ENCODE measurements around the gene PRG3.

PRG3 gene

DNA sequence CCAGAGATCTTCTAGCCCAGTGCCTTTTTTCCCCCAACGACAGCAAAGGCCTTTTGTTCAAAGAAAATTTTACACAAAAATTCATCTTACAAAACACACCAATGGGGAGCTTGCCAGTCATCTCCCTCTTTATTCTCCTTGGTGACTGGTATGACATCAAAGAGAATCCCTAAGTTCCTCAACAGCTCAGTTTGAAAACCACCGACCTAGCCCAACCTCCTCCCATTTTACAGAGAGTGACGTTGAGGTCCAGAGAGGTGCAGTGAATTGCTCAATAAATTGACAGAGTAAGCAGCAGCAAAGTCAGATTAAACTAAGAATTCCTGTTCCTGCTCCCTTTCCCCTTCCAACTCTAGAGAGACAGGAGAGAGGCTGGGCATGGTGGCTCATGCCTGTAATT lies 38.2 kb upstream of the PRG3 start:
- Histone ChIP-seq H3K9me3 (ENCODE audit: low read length) (no peaks in the 10 kb centered on the region), H3K36me3 (ENCODE audit: insufficient read depth, low read length) (peaks cover 20% of the 10 kb centered on the region), H3K4me1 (ENCODE audit: insufficient read depth, low read length) (no peaks in the 10 kb centered on the region), H3K27me3 (ENCODE audit: insufficient read depth, low read length) (no peaks in the 10 kb centered on the region), H3K4me3 (ENCODE audit: low read length) (no peak overlapping the region), H2AFZ (ENCODE audit: low read depth, low read length) (no peak overlapping the region)

DNA sequence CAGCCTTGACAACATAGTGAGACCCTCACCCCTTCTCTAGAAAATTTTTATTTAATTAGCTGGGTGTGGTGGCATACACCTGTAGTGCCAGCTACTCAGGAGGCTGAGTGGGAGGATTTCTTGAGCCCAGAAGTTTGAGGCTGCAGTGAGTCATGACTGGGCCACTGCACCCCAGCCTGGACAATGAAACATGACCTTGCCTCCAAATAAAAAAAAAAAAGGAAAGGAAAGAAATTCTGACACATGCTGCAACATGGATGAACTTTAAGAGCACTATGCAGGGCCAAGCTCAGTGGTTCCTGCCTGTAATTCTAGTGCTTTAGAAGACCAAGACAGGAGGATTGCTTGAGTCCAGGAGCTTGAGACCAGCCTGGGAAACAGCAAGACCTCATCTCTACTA lies 37.2 kb upstream of the PRG3 start:
- Histone ChIP-seq H3K27me3 (ENCODE audit: insufficient read depth, low read length) (no peaks in the 10 kb centered on the region), H3K9me3 (ENCODE audit: low read length) (no peaks in the 10 kb centered on the region), H2AFZ (ENCODE audit: low read depth, low read length) (no peak overlapping the region), H3K4me1 (ENCODE audit: insufficient read depth, low read length) (no peaks in the 10 kb centered on the region), H3K36me3 (ENCODE audit: insufficient read depth, low read length) (peaks cover 20% of the 10 kb centered on the region), H3K4me3 (ENCODE audit: low read length) (no peak overlapping the region)

DNA sequence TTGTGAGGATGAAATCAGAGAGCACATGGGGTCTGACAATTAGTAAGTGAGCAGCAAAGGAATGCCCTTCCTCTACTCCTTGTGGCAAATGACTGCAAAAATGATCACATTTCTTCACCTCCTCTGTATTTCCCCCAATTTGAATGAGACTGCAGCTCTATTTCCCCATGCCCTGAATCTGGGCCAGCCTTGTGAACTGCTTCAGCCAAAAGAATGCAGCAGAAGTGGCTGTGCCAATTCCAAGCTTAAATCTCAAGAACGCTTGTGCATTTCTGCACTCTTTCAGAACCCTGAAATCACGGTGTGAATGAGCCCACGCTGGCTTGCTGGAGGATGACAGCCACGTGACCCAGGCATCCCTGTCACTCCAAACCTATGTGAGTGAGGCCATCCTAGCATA lies 36.1 kb upstream of the PRG3 start:
- Histone ChIP-seq H3K4me1 (ENCODE audit: insufficient read depth, low read length) (no peaks in the 10 kb centered on the region), H3K4me3 (ENCODE audit: low read length) (no peak overlapping the region), H3K9me3 (ENCODE audit: low read length) (no peaks in the 10 kb centered on the region), H3K36me3 (ENCODE audit: insufficient read depth, low read length) (peaks cover 20% of the 10 kb centered on the region), H2AFZ (ENCODE audit: low read depth, low read length) (no peak overlapping the region), H3K27me3 (ENCODE audit: insufficient read depth, low read length) (no peaks in the 10 kb centered on the region)

DNA sequence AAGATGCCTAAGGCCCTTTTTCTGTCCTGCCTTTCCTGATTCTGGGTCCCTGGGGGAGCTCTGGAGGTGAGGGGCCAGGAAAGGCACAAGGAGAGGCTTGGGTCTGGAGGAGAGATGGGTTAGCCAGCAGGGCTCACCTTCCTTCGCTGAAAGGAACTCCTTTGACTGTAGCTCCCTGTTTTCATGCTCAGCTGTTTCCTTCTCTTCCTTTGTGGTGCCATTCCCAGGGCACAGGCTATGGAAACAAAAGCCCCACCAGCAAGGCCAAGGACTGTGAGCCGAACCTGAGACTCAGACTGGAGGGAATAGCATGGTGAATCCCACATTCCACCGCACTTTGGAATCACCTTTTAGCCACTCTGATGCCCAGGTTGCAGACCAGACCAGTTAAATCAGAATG lies 35.5 kb upstream of the PRG3 start:
- H3K4me3 ChIP-seq (ENCODE audit: low read length): no peak overlapping the region
- H2AFZ ChIP-seq (ENCODE audit: low read depth, low read length): no peak overlapping the region
- no peaks in the 10 kb centered on the region for H3K9me3 ChIP-seq (ENCODE audit: low read length)
- peaks cover 20% of the 10 kb centered on the region for H3K36me3 ChIP-seq (ENCODE audit: insufficient read depth, low read length)
- H3K4me1 ChIP-seq (ENCODE audit: insufficient read depth, low read length): no peaks in the 10 kb centered on the region
- H3K27me3 ChIP-seq (ENCODE audit: insufficient read depth, low read length): no peaks in the 10 kb centered on the region

DNA sequence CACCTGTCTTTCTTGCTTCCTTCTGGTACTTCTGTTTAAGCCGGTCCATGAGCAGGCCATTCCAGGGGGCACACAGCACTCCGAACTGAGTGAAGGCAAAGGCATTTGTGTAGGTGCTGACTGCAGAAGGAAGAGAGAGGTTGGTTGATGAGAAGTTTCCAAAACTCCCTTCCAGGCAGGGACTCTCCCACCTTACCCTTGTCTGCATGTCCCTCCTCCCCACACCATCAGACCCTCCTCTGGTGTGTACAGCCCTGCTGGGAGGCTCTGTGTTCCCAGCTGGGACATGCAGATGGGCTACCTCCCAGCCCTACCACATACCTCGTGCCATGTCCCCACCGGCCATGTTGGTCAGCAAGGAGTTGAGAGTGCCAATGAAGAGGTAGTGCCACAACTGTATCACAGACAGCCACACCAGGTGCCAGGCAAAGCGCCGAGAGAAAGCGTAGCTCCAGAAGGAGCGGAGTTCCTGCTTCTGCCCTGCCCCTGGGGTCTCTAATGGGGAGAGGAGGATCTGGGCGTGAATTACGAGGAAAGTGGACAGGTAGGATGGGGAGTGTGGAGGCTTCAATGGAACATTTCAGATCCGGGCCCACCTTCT lies 33.8 kb upstream of the PRG3 start:
- H2AFZ ChIP-seq (ENCODE audit: low read depth, low read length): no peak overlapping the region
- peaks cover 20% of the 10 kb centered on the region for H3K36me3 ChIP-seq (ENCODE audit: insufficient read depth, low read length)
- H3K4me1 ChIP-seq (ENCODE audit: insufficient read depth, low read length): no peaks in the 10 kb centered on the region
- no peak overlapping the region for H3K4me3 ChIP-seq (ENCODE audit: low read length)
- H3K9me3 ChIP-seq (ENCODE audit: low read length): no peaks in the 10 kb centered on the region
- H3K27me3 ChIP-seq (ENCODE audit: insufficient read depth, low read length): no peaks in the 10 kb centered on the region

DNA sequence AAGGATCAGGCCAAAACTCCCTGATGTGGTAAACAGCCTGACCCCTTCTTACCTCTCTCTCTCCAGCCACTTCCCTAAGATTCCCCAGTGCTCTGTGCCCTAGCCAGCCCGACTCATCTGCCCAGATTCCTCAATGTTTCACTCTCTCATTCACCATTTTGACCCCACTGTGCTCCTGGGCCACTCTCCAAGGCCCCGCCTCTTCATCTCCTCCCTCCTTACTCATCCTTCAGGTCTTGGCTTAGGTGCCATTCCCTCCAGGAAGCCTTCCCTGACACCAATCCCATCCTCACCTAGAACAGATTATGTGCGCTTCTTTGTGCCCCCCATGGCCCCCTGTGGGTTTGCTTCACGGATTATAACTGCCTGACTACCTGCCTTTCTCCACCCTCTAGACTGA lies 32.7 kb upstream of the PRG3 start:
- Histone ChIP-seq H3K36me3 (ENCODE audit: insufficient read depth, low read length) (peaks cover 27% of the 10 kb centered on the region), H3K27me3 (ENCODE audit: insufficient read depth, low read length) (no peaks in the 10 kb centered on the region), H3K9me3 (ENCODE audit: low read length) (no peaks in the 10 kb centered on the region), H2AFZ (ENCODE audit: low read depth, low read length) (no peak overlapping the region), H3K4me3 (ENCODE audit: low read length) (no peak overlapping the region), H3K4me1 (ENCODE audit: insufficient read depth, low read length) (no peaks in the 10 kb centered on the region)

DNA sequence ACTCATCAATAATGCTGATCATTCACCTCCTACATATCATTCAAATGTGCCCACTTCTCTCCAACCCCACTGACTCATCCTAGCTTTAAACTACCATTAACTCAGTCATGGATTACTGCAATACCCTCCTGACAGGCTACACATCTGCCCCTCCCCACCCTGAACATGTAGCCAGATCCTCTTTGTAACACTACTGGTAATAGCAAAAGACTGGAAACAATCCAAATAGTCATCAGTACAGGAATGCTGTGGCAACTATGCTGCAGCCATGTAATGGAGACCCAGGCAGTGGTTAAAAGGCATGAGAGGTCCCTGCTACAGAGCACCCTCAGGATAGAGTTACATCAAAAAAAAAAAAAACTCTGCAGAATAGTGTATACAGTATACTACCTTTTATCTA lies 29.3 kb upstream of the PRG3 start:
- H3K4me1 ChIP-seq (ENCODE audit: insufficient read depth, low read length): no peaks in the 10 kb centered on the region
- H3K9me3 ChIP-seq (ENCODE audit: low read length): no peaks in the 10 kb centered on the region
- no peaks in the 10 kb centered on the region for H3K27me3 ChIP-seq (ENCODE audit: insufficient read depth, low read length)
- peaks cover 23% of the 10 kb centered on the region for H3K36me3 ChIP-seq (ENCODE audit: insufficient read depth, low read length)
- no peak overlapping the region for H3K4me3 ChIP-seq (ENCODE audit: low read length)
- no peak overlapping the region for H2AFZ ChIP-seq (ENCODE audit: low read depth, low read length)

DNA sequence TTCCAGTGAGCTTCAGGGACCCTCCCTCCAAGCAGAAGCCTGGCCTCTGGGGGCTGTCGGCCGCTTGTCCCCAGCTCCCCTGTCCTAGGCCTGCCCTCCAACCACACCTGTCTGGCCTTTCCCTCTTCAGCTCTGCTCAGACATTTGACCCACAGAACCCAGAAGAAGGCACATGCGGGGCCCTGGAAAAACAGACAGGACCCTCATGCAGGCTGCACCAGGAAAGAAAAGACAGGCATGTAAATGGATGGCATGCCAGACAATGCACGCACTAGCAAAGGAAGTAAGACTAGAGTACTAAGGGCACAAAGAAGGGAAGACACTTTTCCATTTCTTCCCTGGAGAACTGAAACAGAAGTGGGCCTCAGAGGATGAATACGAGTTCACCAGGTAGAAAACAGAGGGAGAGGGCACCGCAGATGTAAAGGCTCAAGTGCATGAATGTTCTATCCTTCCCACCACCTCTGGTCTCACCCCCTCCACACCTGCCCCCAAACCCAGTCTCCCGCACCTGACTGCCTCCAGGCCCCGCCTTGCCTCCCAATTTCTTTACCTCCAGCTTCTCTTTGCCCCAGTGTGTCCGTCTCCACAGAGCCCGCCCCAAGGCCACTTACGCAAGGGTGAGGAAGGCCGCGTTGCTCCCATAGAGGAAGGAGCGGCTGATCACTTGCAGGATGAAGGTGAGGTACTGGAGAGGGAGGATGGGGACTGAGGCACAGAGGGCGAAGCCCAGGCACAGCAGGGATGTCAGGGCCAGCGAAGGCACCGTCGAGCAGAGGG lies 28.6 kb upstream of the PRG3 start:
- Histone ChIP-seq H3K27me3 (ENCODE audit: insufficient read depth, low read length) (no peaks in the 10 kb centered on the region), H3K36me3 (ENCODE audit: insufficient read depth, low read length) (peaks cover 16% of the 10 kb centered on the region), H3K4me3 (ENCODE audit: low read length) (no peak overlapping the region), H3K9me3 (ENCODE audit: low read length) (no peaks in the 10 kb centered on the region), H2AFZ (ENCODE audit: low read depth, low read length) (no peak overlapping the region), H3K4me1 (ENCODE audit: insufficient read depth, low read length) (no peaks in the 10 kb centered on the region)

DNA sequence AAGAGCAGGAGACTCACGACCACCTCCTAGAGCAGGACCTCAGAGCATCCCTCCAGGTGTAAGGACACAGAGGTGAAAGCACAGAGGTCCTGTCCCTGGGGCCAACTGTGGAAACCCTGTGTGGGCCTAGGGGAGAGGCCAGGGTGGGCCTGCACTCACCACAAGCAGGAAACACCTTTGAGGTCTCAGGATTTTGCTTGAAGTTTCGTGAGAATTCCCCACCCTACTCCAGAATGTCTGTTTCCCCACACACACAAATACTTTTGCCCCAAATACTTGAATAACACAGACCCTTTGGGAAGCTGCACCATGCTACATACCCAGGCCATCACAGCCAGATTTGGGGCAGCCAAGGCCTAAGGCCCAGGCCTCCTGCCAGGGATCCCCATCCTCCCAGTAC lies 27.8 kb upstream of the PRG3 start:
- H3K27me3 ChIP-seq (ENCODE audit: insufficient read depth, low read length): no peaks in the 10 kb centered on the region
- H3K36me3 ChIP-seq (ENCODE audit: insufficient read depth, low read length): peaks cover 15% of the 10 kb centered on the region
- H3K9me3 ChIP-seq (ENCODE audit: low read length): no peaks in the 10 kb centered on the region
- no peaks in the 10 kb centered on the region for H3K4me1 ChIP-seq (ENCODE audit: insufficient read depth, low read length)
- H2AFZ ChIP-seq (ENCODE audit: low read depth, low read length): no peak overlapping the region
- H3K4me3 ChIP-seq (ENCODE audit: low read length): no peak overlapping the region

DNA sequence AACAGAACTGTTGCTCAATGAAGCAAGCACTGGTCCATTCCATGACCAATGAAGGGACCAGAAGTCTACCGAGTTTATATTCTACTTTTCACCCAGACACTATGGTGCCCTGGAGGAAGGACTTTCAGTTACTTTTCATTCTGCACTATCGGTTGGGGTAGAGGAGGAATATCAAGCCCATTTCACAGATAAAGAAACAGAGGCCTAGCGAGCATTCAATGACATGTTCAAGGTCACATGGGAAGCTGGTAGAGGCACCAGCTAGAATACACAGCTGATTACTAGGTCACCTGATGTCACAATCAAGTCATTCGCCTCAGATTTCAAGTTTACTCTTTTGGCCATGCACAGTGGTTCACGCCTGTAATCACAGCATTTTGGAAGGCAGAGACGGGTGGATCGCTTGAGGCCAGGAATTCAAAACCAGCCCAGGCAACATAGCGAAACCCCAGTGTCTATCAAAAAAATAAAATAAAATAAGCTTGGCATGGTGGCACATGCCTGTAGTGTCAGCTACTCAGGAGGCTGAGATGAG lies 27.1 kb upstream of the PRG3 start:
- no peaks in the 10 kb centered on the region for H3K9me3 ChIP-seq (ENCODE audit: low read length)
- peaks cover 15% of the 10 kb centered on the region for H3K36me3 ChIP-seq (ENCODE audit: insufficient read depth, low read length)
- no peaks in the 10 kb centered on the region for H3K4me1 ChIP-seq (ENCODE audit: insufficient read depth, low read length)
- no peak overlapping the region for H2AFZ ChIP-seq (ENCODE audit: low read depth, low read length)
- no peak overlapping the region for H3K4me3 ChIP-seq (ENCODE audit: low read length)
- H3K27me3 ChIP-seq (ENCODE audit: insufficient read depth, low read length): no peaks in the 10 kb centered on the region

DNA sequence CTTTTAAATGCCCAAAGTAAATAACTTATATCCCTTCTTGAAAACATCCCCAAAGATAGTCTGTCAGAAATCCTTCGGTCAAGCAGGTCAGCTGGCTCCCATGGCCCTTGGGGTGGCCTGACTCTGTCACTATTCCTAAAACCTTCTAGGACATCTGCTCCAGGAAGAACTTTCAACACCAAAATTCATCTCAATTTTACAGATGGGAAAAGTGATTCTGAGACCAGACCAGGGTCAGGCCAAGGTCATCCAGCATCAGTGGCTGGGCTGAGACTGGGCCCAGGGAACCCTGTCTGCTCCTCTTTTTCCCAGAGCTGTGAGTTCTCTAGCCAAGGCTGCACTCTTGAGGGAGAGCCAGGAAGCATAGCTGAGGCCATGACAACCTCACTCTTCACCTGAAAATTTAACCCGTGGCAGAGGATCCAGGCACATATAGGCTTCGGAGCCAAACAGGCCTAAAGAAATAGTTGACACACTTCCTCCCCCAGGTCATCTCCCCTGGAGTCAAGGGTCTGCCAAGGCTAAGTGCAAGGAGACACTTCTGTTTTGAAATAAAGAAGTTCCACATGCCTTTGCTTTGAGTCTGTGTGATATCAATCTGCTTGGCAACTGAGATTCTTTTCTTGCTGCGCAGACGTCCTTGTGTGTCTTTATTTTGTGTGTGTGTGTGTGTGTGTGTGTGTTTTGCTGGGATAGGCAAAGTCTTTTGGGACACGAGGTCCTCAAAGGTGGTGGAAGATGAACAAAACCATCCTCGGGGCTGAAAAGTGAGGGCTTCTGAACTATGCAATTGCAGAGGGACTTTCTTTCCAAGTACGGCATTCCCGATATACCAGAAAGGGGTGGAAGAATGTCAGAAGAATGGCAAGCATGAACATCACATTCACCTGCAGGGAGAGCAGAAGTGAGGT lies 26.3 kb upstream of the PRG3 start:
- no peaks in the 10 kb centered on the region for H3K9me3 ChIP-seq (ENCODE audit: low read length)
- peaks cover 15% of the 10 kb centered on the region for H3K36me3 ChIP-seq (ENCODE audit: insufficient read depth, low read length)
- no peak overlapping the region for H2AFZ ChIP-seq (ENCODE audit: low read depth, low read length)
- no peaks in the 10 kb centered on the region for H3K27me3 ChIP-seq (ENCODE audit: insufficient read depth, low read length)
- H3K4me1 ChIP-seq (ENCODE audit: insufficient read depth, low read length): no peaks in the 10 kb centered on the region
- no peak overlapping the region for H3K4me3 ChIP-seq (ENCODE audit: low read length)

DNA sequence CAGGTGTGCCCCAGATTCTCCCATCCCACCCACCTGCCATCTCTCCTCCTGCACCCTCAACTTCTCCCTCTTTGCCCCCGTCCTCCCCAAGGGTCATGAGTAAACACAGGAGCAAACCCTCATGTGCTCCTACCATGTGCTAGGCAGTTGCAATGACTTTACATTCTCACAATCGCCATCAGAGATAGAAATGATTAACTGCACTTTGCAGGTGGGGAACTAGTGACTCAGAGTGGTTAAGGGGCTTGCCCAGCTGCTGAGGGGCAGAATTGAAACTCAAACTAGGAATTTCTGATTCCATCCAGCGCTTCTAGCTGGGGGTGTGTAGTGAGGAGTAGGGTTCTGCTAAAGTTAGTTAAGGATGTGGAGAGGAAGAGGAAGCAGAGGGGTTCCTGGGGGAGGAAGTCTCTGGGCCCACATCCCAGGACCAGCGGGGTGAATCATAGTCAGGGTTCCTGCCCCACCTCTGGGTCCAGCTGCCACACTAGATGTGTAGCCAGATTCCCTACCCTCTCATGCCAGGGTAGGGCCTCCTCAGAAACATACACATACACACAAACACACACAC lies 25.5 kb upstream of the PRG3 start:
- Histone ChIP-seq H3K27me3 (ENCODE audit: insufficient read depth, low read length) (no peaks in the 10 kb centered on the region), H3K4me1 (ENCODE audit: insufficient read depth, low read length) (no peaks in the 10 kb centered on the region), H3K36me3 (ENCODE audit: insufficient read depth, low read length) (peaks cover 15% of the 10 kb centered on the region), H3K9me3 (ENCODE audit: low read length) (no peaks in the 10 kb centered on the region), H3K4me3 (ENCODE audit: low read length) (no peak overlapping the region), H2AFZ (ENCODE audit: low read depth, low read length) (no peak overlapping the region)
